Spinal cord (tissue), 10 donors: ENCODE results near the gene PRKACG. TPM values are rescaled to one million over a fixed set of nuclear protein-coding genes. Genes with fewer than 3 reads are reported as not detected.

Experiments
- DNase-seq, 6 donors: peaks; one replicate each; pipeline versions ENCODE4 v3.0.0 to v3.0.0-alpha.2; 2013 to 2015; ENCODE audit warnings: low spot score in 6 of 6, low read depth in 4 of 6
- H3K27ac ChIP-seq: one replicate; pipeline ENCODE4 v1.5.1; 2013; ENCODE audit warnings: low read depth, low read length, control low read depth
- H3K27me3 ChIP-seq: one replicate; pipeline ENCODE4 v1.6.1; 2013; ENCODE audit warnings: low read length; ENCODE audit not compliant: control insufficient read depth, insufficient read depth
- H3K36me3 ChIP-seq: one replicate; pipeline ENCODE4 v1.6.1; 2013; ENCODE audit warnings: low read length; ENCODE audit not compliant: control insufficient read depth, insufficient read depth
- H3K4me1 ChIP-seq: one replicate; pipeline ENCODE4 v1.6.1; 2013; ENCODE audit warnings: low read length; ENCODE audit not compliant: control insufficient read depth, insufficient read depth
- H3K4me3 ChIP-seq: one replicate; pipeline ENCODE4 v1.5.1; 2013; ENCODE audit warnings: low read depth, low read length, control low read depth
- H3K9me3 ChIP-seq: one replicate; pipeline ENCODE4 v1.6.1; 2013; ENCODE audit warnings: low read length; ENCODE audit not compliant: control insufficient read depth, insufficient read depth
- WGBS: methylation state at CpG from one replicate; pipeline ENCODE4 v1.1.5; 2013; ENCODE audit warnings: missing lambda C conversion rate; ENCODE audit not compliant: insufficient coverage; 5-methylcytosine and 5-hydroxymethylcytosine counted together
- polyA plus RNA-seq, 2 donors: library from polyadenylated mRNA; unstranded; fragments of 120-200 nt; gene quantifications; one replicate each; pipeline ENCODE4 v1.2.1, GENCODE V29; 2013; ENCODE audit not compliant: insufficient read length in 2 of 2
- total RNA-seq, 2 donors: library from RNA; depleted of rRNA in 1 of 2; stranded (reverse); fragments of 120-200 nt in 1 of 2; fragments of >200 nt in 1 of 2; gene quantifications; one replicate each; pipeline versions ENCODE4 v1.2.3 to v1.2.4, GENCODE V29; 2013 to 2014
- donor health status: healthy.

The PRKACG gene
- total and polyA plus RNA-seq, 4 donors, result 0.11 TPM; not detected in 3

DNA sequence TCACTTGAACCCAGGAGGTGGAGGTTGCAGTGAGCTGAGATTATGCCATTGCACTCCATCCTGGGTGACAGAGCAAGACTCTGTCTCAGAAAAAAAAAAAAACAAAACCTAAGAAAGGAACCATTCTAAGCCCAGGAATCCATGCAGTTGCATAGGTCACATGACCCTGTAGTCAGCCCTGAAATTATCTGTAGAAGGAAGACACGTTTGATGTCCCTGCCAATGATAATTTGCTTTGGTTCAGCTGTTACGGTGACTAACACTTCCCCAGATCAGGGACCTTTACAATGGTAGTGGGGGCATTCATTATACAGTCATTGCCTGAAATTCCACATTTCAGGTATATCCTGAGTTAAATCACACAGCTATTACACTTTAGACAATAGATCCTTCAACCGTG lies 50.5 kb downstream of the PRKACG start:
- no peaks in the 10 kb centered on the region for H3K27me3 ChIP-seq
- 67% methylated on average over 1 of the region's 3 CpGs for WGBS
- H3K36me3 ChIP-seq, result no peaks in the 10 kb centered on the region
- no peak for DNase-seq
- no peaks in the 10 kb centered on the region for H3K9me3 ChIP-seq
- H3K4me1 ChIP-seq, result no peaks in the 10 kb centered on the region
- no peak overlapping the region for H3K27ac ChIP-seq
- H3K4me3 ChIP-seq, result no peak overlapping the region

Other genes with a start within 250 kb of the PRKACG start
- 1 to 10 TPM; 5.0 to 8.0 TPM for gene FXN, start 21.6 kb upstream of the PRKACG start, total RNA-seq
- 10 to 100 TPM; 17.6 to 18.1 TPM for gene FXN, start 21.6 kb upstream of the PRKACG start, polyA plus RNA-seq
- 10 to 100 TPM; 89.5 to 94.3 TPM for gene TJP2, start 160.2 kb upstream of the PRKACG start, total RNA-seq
- gene TJP2, start 160.2 kb upstream of the PRKACG start, polyA plus RNA-seq, result 100 to 1,000 TPM in 1 of 2 donors, 10 to 100 TPM in 1; 94.8 to 106 TPM